ENCODE data around the gene CAND1. TPM values are rescaled to one million over a fixed set of nuclear protein-coding genes. Genes with fewer than 3 reads are reported as not detected.
"Not testable (repeated sequence)": the region's sequence is repeated elsewhere in the genome, so short reads cannot be mapped to it uniquely, and the experiment has no call there.

CAND1 gene
- total RNA-seq, 1 donor: 158 TPM

DNA sequence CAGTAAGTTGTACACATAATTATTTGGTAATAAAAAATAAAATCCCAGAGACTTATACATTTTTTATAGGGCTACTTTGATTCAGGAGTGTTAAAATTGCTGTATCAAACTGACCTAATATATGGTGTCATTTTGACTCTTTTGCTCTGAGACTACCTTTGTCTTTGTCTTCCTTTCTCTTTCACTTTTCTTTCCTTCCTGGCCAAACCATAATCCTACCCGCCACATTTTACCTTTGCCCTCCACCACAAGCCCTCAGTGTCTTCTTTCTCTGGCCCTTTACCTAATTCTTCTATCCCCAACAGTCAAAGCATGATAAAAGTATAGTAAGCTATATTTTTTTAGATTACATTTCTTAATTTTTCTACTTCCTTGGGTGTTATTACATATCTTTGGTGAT, 62.0 kb downstream of the CAND1 start:
- TF ChIP-seq, protein P1, sequence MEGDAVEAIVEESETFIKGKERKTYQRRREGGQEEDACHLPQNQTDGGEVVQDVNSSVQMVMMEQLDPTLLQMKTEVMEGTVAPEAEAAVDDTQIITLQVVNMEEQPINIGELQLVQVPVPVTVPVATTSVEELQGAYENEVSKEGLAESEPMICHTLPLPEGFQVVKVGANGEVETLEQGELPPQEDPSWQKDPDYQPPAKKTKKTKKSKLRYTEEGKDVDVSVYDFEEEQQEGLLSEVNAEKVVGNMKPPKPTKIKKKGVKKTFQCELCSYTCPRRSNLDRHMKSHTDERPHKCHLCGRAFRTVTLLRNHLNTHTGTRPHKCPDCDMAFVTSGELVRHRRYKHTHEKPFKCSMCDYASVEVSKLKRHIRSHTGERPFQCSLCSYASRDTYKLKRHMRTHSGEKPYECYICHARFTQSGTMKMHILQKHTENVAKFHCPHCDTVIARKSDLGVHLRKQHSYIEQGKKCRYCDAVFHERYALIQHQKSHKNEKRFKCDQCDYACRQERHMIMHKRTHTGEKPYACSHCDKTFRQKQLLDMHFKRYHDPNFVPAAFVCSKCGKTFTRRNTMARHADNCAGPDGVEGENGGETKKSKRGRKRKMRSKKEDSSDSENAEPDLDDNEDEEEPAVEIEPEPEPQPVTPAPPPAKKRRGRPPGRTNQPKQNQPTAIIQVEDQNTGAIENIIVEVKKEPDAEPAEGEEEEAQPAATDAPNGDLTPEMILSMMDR (IDR thresholded peaks at IDR 0.05; ENCODE audit: insufficient read depth, low read depth, low read length): no peak
- no peak for DNase-seq (ENCODE audit: low read depth)
- no peak overlapping the region for H3K4me3 ChIP-seq (ENCODE audit: low read depth, low read length)

DNA sequence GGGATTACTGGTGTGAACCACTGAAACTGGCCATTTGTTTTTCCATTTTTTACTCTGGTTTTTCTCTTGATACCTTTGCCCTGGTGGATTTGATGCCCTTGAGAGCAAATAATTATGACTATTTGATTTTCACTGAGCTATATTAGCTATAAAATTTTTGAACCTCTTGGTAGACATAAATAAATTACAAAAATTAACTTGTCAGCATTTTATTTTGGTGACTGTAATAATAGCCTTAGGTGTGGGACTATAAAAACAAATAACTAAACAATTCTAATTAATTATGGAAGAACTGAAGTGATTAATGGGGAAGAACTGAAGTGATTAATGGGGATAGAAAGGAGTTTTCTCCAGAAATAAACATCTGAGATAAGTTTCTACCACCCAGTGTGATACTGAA, 62.7 kb downstream of the CAND1 start:
- no peak overlapping the region for H3K4me3 ChIP-seq (ENCODE audit: low read depth, low read length)
- no peak for DNase-seq (ENCODE audit: low read depth)
- TF ChIP-seq, protein P1 (IDR thresholded peaks at IDR 0.05; ENCODE audit: insufficient read depth, low read depth, low read length): no peak

DNA sequence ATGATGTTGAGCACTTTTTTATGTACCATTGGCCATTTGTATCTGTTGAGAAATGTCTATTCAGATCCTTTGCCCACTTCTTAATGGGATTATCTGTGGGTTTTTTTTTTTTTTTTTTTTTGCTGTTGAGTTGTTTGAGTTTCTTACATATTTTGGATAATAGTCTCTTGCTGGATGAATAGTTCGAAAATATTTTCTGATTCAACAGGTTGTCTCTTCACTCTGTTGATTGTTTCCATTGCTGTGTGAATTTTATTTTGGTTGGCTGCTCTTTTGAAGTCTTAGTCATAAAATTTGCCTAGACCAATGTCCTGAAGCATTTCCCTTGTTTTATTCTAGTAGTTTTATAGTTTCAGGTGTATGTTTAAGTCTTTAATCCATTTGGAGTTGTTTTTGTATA, 64.5 kb downstream of the CAND1 start:
- no peak for DNase-seq (ENCODE audit: low read depth)
- TF ChIP-seq, protein P1 (IDR thresholded peaks at IDR 0.05; ENCODE audit: insufficient read depth, low read depth, low read length): no peak
- no peak overlapping the region for H3K4me3 ChIP-seq (ENCODE audit: low read depth, low read length)

DNA sequence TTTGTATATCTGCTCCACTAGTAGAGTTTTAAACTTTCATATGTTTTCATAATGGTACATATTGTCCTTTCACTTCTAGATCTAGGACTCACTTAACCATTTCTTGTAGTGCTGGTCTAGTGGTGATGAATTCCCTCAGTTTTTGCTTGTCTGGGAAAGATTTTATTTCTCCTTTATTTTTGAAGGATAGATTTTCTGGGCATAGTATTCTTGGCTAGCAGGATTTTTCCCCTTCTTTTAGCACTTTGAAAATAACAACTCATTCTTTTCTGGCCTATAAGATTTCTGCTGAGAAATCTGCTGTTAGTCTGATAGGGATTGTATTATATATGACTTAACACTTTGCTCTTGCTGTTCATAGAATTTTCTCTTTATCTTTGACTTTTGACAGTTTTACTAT, 69.3 kb downstream of the CAND1 start:
- no peak for DNase-seq (ENCODE audit: low read depth)
- TF ChIP-seq, protein P1 (IDR thresholded peaks at IDR 0.05; ENCODE audit: insufficient read depth, low read depth, low read length): no peak
- H3K4me3 ChIP-seq (ENCODE audit: low read depth, low read length): no peak overlapping the region

DNA sequence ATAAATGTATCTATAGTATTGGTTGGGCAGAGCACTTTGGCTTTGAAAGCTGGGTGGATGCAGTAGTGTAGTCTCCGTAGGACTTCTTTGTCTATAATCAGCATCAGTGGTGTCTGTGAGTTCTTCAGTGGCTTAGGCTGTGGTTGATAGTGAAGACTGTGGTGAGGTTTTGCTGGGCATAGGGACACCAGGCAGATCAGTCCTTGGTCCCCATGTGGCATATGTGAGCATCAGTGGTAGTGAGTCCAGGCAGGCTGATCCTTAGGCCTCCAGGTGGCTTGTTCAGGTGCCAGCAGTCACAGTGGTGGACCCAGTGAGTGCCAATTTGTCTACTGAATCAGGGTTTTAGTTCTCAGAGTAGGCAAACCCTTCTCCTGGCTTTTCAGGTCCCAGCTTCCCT, 70.4 kb downstream of the CAND1 start:
- TF ChIP-seq, protein P1 (IDR thresholded peaks at IDR 0.05; ENCODE audit: insufficient read depth, low read depth, low read length): no peak
- no peak for DNase-seq (ENCODE audit: low read depth)
- no peak overlapping the region for H3K4me3 ChIP-seq (ENCODE audit: low read depth, low read length)

DNA sequence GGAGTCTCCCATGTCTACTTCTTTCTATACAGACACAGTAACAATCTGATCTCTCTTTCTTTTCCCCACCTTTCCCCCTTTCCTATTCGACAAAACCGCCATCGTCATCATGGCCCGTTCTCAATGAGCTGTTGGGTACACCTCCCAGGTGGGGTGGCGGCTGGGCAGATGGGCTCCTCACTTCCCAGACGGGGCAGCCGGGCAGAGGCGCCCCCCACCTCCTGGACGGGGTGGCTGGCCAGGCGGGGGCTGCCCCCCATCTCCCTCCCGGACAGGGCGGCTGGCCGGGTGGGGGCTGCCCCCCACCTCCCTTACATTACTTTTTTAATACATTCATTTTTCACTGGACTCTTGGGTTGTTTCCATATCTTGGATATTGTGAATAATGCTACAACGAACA, 71.9 kb downstream of the CAND1 start:
- H3K4me3 ChIP-seq (ENCODE audit: low read depth, low read length); DNase-seq (ENCODE audit: low read depth): not testable (repeated sequence)

DNA sequence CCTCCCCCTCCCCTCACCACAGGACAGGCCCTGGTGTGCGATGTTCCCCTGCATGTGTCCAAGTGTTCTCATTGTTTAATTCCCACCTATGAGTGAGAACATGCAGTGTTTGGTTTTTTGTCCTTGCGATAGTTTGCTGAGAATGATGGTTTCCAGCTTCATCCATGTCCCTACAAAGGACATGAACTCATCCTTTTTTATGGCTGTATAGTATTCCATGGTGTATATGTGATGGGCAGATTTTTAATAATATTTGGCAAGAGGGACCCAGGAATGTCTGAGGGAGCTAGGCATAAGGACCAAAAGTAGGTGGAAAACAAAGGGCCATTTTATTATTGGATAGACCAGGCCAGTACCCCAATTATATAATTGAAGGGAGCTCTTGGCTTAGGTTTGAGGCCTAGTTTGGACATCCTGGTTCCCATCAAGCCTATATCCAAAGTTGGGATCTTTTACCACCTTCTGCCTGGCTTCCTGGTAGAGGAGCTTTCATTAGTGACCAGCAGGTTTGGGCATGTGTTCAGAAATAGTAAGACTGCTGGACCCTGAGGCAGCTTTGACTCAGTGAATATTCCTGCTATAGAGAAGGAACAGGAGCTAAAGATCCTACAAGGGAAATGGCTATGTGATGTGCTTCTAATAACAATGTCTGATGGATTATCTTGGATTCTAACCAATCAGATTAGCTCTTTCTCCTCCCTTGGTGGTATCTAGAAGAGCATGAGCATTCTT, 76.0 kb downstream of the CAND1 start:
- DNase-seq (ENCODE audit: low read depth): no peak
- TF ChIP-seq, protein P1 (IDR thresholded peaks at IDR 0.05; ENCODE audit: insufficient read depth, low read depth, low read length): no peak
- H3K4me3 ChIP-seq (ENCODE audit: low read depth, low read length): no peak overlapping the region
